Measurements from ENCODE around the gene NACC1. TPM values are rescaled to one million over a fixed set of nuclear protein-coding genes. Genes with fewer than 3 reads are reported as not detected.
A peak's percentile ranks its signal among the peaks of the same experiment; 100 is the strongest.
"Not testable (repeated sequence)": the region's sequence is repeated elsewhere in the genome, so short reads cannot be mapped to it uniquely, and the experiment has no call there.

NACC1 gene
- total and polyA plus RNA-seq, 3 donors from 2014 or later, result 38.2 to 102 (median 75.9) TPM

DNA sequence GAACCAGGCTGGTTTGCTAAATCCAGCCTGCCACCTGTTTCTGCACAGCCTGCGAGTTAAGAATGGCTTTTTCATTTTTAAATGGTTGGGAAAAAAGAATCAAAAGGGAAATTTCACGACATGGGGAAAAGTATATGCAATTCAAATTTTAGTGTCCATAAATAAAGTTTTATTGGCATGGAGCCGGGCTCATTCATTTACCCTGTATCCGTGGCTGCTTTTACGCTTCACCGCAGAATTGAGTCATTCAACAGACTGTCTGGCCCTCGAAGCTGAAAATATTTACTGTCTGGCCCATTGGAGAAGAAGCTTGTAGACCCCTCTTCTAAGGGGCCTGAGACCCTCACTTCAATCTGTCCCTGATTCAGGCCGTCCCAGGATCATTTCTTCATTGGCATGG, 58.3 kb downstream of the NACC1 start:
- 81 to 88% methylated on average over 8 of the region's 8 CpGs for WGBS, 2 donors
- H3K4me1 ChIP-seq, result no peaks in the 10 kb centered on the region
- no peak overlapping the region for H3K27ac ChIP-seq
- intact Hi-C loops (cut with DNase I; ENCODE audit: low total_unique reads), result no loop called here
- TF ChIP-seq POLR2A (IDR thresholded peaks at IDR 0.05) (no peak), CTCF (IDR thresholded peaks at IDR 0.05) (no peak)
- H3K9me3 ChIP-seq, result no peaks in the 10 kb centered on the region
- H3K36me3 ChIP-seq (ENCODE audit: low read depth, missing control alignments), result no peaks in the 10 kb centered on the region
- no peak overlapping the region for H3K4me3 ChIP-seq
- DNase-seq, result no peak
- no peaks in the 10 kb centered on the region for H3K27me3 ChIP-seq

GRCh38 chr19:13177584-13177983, 59.5 kb downstream of the NACC1 start:
- H3K4me1 ChIP-seq; H3K27ac ChIP-seq; H3K4me3 ChIP-seq; H3K27me3 ChIP-seq; intact Hi-C loops (cut with DNase I; ENCODE audit: low total_unique reads); H3K36me3 ChIP-seq (ENCODE audit: low read depth, missing control alignments); DNase-seq; H3K9me3 ChIP-seq: not testable (repeated sequence)
- WGBS, 2 donors, result 92 to 98% methylated on average over 5 of the region's 5 CpGs

DNA sequence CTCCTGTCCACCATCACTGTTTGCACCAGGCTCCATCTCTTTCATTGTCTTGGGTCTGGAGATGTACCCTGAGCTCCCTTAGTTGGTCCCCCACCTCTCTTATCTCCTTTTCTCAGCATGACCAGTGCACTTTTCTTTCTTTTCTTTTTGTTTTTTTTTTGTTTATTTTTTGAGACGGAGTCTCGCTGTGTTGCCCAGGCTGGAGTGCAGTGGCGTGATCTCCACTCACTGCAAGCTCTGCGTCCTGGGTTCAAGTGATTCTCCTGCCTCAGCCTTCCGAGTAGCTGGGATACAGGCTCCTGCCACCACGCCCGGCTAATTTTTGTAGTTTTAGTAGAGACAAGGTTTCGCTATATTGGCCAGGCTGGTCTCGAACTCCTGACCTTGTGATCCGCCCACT, 60.2 kb downstream of the NACC1 start:
- intact Hi-C loops (cut with DNase I; ENCODE audit: low total_unique reads); H3K4me3 ChIP-seq; H3K4me1 ChIP-seq; DNase-seq; H3K9me3 ChIP-seq; H3K27ac ChIP-seq; H3K36me3 ChIP-seq (ENCODE audit: low read depth, missing control alignments); H3K27me3 ChIP-seq: not testable (repeated sequence)
- 85 to 94% methylated on average over 10 of the region's 10 CpGs for WGBS, 2 donors

GRCh38 chr19:13181747-13182388, 63.8 kb downstream of the NACC1 start:
- TF ChIP-seq POLR2A (IDR thresholded peaks at IDR 0.05), result no peak
- TF ChIP-seq CTCF (IDR thresholded peaks at IDR 0.05), result no peak
- intact Hi-C loops (cut with DNase I; ENCODE audit: low total_unique reads), result no loop called here
- H3K36me3 ChIP-seq (ENCODE audit: low read depth, missing control alignments), result no peaks in the 10 kb centered on the region
- no peaks in the 10 kb centered on the region for H3K27me3 ChIP-seq
- DNase-seq, result peak; percentile 70
- 31 to 66% methylated on average over 8 to 16 of the region's 16 CpGs for WGBS, 2 donors
- H3K4me1 ChIP-seq, result peaks cover 7% of the 10 kb centered on the region
- no peaks in the 10 kb centered on the region for H3K9me3 ChIP-seq
- no peak overlapping the region for H3K4me3 ChIP-seq
- H3K27ac ChIP-seq, result no peak overlapping the region

- H3K4me3 ChIP-seq; H3K9me3 ChIP-seq; intact Hi-C loops (cut with DNase I; ENCODE audit: low total_unique reads); DNase-seq; H3K27ac ChIP-seq; H3K27me3 ChIP-seq; H3K36me3 ChIP-seq (ENCODE audit: low read depth, missing control alignments); H3K4me1 ChIP-seq: not testable (repeated sequence)
- 60 to 78% methylated on average over 17 to 23 of the region's 23 CpGs for WGBS, 2 donors
Measured at GRCh38 chr19:13184926-13185325, 66.9 kb downstream of the NACC1 start.

GRCh38 chr19:13185763-13186657, 67.9 kb downstream of the NACC1 start:
- intact Hi-C loops (cut with DNase I; ENCODE audit: low total_unique reads), result not testable (repeated sequence)

GRCh38 chr19:13186688-13187087, 68.6 kb downstream of the NACC1 start:
- H3K9me3 ChIP-seq; H3K27ac ChIP-seq; H3K4me1 ChIP-seq; intact Hi-C loops (cut with DNase I; ENCODE audit: low total_unique reads); H3K36me3 ChIP-seq (ENCODE audit: low read depth, missing control alignments); DNase-seq; H3K27me3 ChIP-seq: not testable (repeated sequence)
- peak overlapping the region in 1 of 2 donors; percentile 36 for H3K4me3 ChIP-seq
- WGBS, 2 donors, result 65 to 90% methylated on average over 4 to 23 of the region's 38 CpGs

More at GRCh38 chr19:13185763-13186657, 67.9 kb downstream of the NACC1 start:
- not testable (repeated sequence) for H3K4me1 ChIP-seq; H3K9me3 ChIP-seq; H3K27ac ChIP-seq; H3K27me3 ChIP-seq; H3K36me3 ChIP-seq (ENCODE audit: low read depth, missing control alignments)
- peak overlapping the region in 1 of 2 donors; percentile 36 for H3K4me3 ChIP-seq
- DNase-seq, result peak; percentile 69
- whole genome bisulfite sequencing, 2 donors, result 66 to 71% methylated on average over 18 to 22 of the region's 22 CpGs

All from testis (tissue), 3 donors.